GM18519 (cell line): ENCODE results near the gene NME7.

Experiments
- ATAC-seq: cut with Tn5 transposase; IDR thresholded peaks from one replicate; pipeline ENCODE4 v1.9.1; 2021; ENCODE audit warnings: mild to moderate bottlenecking, moderate library complexity; ENCODE audit not compliant: unreplicated experiment, low FRiP score

The NME7 gene

GRCh38 chr1:169111472-169111871, 256.1 kb downstream of the NME7 start:
- no peak for ATAC-seq

DNA sequence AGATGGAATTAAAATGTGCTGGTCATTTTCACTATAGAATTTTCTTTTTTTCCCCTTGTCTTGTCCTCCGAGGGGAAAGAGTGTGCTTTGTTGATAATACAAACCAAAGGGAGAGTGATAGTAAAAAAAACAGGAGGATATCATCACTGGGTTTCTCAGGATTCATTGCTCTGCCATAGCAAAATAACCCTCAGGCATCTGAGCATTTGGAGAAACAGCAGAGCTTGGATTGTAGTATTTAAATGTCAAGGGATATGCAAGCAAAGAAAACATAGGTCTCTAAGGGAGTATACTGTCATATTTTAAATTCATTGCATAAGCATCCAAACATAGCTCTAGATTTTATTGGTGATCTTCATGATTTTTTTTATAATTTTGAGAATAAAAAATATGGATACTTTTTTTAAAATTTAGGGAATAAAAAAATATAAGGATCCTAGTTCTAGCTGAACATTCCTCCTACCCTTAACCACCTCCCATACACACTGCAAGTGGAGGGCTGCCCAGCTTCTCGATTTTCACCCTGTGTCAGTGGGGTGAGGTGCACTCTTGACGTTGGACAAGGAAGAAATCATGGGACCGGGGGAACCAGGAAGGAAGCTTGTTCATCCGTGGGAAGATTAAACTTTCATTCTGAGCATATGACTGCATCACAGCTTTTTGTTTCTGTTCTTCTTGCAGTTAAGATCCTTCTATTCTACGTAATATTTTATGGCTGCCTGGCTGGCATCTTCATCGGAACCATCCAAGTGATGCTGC, 256.7 kb downstream of the NME7 start:
- ATAC-seq = no peak

- ATAC-seq = no peak
These were observed 257.4 kb downstream of the NME7 start for GRCh38 chr1:169110236-169110635.

- ATAC-seq = no peak
These were observed 257.9 kb downstream of the NME7 start for GRCh38 chr1:169109561-169110134.

DNA sequence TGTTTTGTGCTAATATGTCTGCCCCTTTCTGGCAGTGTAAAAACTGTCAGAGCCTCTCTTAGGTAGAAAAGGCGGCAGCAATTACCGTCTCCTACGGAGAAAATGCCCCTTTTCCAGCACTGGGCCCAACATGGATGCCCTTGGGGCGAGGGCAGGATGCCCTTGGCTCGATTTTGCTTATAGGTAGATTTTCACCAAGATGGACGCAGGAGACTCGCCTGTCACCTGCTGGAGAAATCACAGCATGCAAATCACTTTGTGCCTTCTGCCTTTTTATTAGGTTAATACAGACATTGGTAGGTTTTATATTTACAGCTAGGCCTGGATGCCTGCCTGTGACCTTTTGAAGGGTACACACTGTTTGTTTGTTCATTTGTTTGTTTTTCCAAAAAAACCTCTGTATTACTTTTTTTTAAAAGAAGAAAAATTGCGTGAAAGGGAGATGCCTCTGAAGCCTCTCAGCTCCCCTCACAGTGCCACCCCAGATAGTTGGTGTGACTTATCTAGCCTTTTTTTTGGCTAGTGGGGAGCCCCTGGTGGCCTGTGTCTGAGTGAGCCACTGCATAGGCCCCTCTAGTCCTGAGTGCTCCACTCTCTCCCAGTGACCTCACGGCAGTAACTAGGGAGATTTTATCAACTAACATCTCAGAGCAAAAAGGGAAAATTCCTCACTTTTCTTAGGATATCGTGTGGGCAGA, 258.6 kb downstream of the NME7 start:
- no peak for ATAC-seq

- ATAC-seq = no peak
These were observed 259.4 kb downstream of the NME7 start for GRCh38 chr1:169108223-169108622.

- no peak for ATAC-seq
These were observed 259.9 kb downstream of the NME7 start for GRCh38 chr1:169107603-169108208.

- no peak for ATAC-seq
These were observed 260.5 kb downstream of the NME7 start for GRCh38 chr1:169106921-169107602.

GRCh38 chr1:169106095-169106920, 261.3 kb downstream of the NME7 start, which contains the start of gene ATP1B1:
Gene ATP1B1, plus strand, starts transcription at chr1:169106690. Its CDS starts 140 bp downstream, at chr1:169106830.
- ATAC-seq = peak; percentile 84

DNA sequence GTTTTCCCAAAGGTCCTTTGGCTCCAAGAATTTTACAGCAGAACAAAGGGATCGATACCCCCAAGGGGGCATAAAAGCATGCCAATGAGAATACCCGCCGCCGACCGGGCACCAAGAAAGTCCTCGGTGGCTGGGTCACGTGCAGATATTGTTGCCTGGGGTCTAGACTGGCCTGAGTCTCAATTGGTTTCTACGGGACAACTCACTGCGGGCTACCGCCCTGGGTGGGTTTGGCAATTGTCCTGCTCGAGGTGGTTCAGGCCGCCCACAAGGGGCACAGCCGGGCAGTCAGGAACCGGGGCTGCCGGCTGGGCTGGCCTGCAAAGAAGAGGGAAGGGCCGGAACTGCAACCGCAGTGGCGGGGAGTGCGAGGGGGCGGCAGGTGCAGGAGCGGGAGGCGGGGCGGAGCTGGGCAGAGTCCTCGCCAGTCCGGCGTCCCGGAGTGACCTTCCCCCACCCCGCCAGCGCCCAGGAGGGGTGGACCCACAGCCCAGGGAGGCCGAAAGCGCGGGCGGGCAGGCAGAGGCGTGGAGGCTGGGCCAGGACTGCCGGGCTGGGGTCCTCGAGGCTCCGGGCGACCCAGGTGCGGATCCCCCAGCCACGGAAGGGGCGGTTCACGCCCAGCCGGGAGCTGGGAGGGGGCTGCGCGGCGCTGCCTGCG, 262.0 kb downstream of the NME7 start:
- peak; percentile 2 for ATAC-seq

DNA sequence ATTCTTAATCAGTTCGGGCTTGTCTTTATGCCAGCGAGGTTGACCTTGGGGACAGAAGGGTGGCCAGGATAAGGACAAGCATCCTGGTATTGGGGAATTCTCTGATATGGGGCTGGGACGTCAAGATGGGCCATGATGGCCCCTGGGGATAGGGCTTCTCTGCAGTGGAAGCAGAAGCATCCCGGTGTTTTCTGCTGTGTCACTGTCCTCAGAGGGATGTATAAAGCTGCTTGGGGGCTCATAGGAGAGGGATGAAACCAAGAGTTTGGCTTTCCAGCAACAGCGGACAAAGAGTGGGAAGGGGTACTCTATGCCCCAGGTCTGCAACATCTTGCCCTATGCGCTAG, 262.5 kb downstream of the NME7 start:
- no peak for ATAC-seq

DNA sequence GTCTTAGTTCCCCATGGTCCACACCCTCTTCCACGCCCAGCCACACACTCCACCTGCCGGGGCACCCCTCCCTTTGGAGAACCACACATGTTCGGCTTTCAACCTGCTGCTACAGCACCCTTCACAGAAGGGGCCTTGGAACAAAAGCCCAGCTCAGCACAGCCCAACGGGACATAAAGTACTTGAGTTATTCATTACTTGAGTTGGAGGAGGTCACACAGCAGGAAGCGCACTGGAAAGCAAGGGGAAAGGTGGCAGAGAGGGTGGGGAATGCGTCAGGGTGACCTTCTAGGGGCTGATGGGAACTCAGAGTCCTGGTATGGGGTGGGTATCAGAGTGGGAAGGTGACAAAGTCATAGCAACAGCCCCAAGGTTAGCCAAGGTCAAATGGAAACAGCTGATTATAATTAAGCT, 264.1 kb downstream of the NME7 start:
- no peak for ATAC-seq

DNA sequence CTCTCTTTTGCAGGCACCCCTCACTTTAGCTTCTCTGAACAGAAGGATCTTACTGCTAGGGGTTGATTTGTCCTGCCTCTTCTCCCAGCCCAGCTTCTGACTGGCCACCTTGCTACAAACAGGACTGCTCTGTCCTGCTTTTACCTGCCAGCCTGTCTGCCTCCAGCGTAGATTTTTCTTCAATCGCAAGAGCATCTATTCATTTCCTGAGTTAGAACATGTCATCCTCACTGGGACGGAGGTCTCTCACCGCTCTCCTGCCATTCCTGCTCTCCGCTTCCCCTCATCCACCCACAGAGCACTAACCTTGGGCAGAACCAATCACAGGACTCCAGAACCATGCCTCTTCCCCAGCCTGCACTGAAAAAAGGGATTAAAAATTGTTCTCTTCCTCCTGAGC, 264.6 kb downstream of the NME7 start:
- ATAC-seq = no peak

DNA sequence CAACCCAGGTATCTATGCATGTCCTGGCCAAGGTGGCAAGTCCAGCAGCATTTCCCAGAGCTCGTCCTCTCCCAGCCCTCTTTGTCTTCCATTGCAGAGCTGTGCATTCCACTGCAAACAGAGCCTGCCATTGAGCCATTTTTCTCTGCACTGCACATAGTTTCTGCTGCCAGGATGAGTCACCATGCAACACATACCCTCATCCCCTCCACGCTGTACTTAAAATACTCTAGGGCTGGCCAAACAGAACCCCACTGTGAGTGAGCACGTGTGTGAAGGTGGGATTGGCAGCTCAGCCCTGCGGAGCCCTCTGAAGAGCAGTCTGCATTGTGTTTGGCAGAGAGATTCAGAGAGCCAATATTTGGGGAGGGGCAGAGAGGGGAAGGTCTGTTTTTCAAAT, 265.0 kb downstream of the NME7 start:
- ATAC-seq = no peak

DNA sequence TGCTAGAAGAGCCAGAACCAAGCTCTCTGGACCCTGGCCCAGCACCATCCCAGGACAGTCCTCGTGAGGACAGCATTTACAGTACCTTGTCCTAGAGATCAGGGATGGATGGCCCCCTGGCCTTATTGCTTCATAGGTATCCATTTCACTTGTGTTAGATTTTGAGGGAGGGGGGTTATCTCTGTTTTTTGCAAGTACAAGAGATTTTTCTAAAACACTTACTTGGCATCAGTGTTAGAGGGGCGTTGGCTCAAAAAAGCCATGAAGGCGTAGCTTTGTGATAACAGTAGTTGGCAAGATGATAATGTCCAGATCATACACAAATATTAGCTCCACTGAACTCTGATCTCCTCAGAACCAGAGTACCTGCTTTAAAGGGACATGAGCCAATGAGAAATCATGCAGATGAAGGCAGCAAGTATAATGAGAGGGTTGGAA, 266.9 kb downstream of the NME7 start:
- no peak for ATAC-seq

GRCh38 chr1:169100208-169100607, 267.4 kb downstream of the NME7 start:
- ATAC-seq = no peak

DNA sequence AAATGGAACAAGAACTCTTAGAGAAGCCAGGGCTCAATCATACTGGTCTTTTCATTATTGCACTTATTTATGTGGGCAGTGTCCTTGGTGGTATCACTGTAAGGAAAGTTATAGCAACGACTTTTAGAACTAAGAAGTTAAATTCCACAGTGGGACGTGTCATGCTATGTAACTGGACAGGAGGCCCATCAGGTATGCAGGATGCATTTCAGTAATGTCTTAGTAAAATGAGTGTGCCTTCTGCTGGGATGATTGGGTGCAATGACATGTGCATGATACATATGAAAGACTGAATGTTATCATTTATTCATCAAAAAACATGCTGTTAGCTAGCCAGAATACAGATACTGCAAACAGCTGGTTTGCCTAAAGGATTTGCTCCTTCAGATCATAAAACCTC, 268.0 kb downstream of the NME7 start:
- ATAC-seq = no peak

GRCh38 chr1:169098380-169098779, 269.2 kb downstream of the NME7 start:
- ATAC-seq = no peak

DNA sequence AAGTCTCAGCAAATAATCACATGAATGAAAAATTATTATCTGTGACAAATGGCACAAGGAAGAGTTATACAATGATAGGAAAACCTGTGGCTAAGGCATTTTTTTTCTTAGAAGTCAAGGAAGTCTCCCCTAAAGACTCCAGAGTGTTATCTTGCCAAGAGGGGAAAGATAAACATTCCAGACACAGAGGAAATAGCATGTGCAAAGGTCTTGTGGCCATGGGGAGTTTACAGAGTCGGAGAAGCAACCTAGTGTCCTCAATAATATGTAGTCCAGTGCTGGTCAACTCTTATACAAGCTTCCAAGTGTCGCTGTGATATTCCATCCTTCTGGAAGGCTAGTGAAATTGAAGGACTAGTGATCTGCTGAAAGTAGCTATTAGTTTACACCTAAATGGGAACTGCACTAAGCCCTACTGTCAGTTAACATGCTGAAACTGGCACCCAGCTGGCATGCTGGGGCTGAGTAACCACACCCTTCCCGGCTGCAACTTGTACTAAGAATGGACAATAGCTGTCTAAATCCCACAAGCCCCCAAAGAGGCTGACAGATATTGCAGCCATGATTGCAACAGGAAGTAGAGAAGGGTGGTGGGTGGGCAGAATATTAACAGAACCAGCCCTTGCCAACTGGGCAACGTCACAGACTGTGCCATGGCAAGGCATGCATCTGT, 272.6 kb downstream of the NME7 start:
- no peak for ATAC-seq
